ENCODE measurements around the gene NNAT. TPM values are rescaled to one million over a fixed set of nuclear protein-coding genes. Genes with fewer than 3 reads are reported as not detected.
"Not testable (repeated sequence)": the region's sequence is repeated elsewhere in the genome, so short reads cannot be mapped to it uniquely, and the experiment has no call there.

NNAT gene
- total and polyA plus RNA-seq, 3 experiments from 2014 or later, result 0.33 TPM; not detected in 2

- H3K27ac ChIP-seq (ENCODE audit: low read depth, low read length), result no peak overlapping the region
- peaks cover 0 to 3% (median 0%) of the 10 kb centered on the region in 3 donors for H3K4me1 Mint-ChIP-seq
Observed at GRCh38 chr20:37534401-37535157, 13.5 kb downstream of the NNAT start.

GRCh38 chr20:37535443-37536132 is 14.5 kb downstream of the NNAT start:
- no peaks in the 10 kb centered on the region for H3K4me1 ChIP-seq (ENCODE audit: insufficient read depth, low read length)
- no peak for DNase-seq
- Mint-ChIP-seq H3K36me3 (no peaks in the 10 kb centered on the region), H3K27me3 (peaks cover 13 to 14% of the 10 kb centered on the region in 2 donors), H3K27ac (peak overlapping the region in 1 of 8 donors; percentile 70), H3K4me1 (peaks cover 0 to 3% (median 0%) of the 10 kb centered on the region in 3 donors), H3K9me3 (no peaks in the 10 kb centered on the region), H3K4me3 (no peak overlapping the region)
- no peaks in the 10 kb centered on the region for H3K9me3 ChIP-seq (ENCODE audit: low read length)
- POLR2A ChIA-PET, result no interaction called here
- H3K36me3 ChIP-seq (ENCODE audit: insufficient read depth, low read length), result no peaks in the 10 kb centered on the region
- H3K4me3 ChIP-seq (ENCODE audit: low read length), result no peak overlapping the region
- CTCF ChIA-PET, result interaction anchor here (0.9 to 4.9 kb wide), 4 partner anchors 266 to 345 kb away, joined by 3 to 28 read pairs (median 12); no protein-coding TSS in a partner anchor
- H3K27ac ChIP-seq (ENCODE audit: low read depth, low read length), result no peak overlapping the region
- no peaks in the 10 kb centered on the region for H3K27me3 ChIP-seq (ENCODE audit: insufficient read depth, low read length, poor library complexity, severe bottlenecking)

More at GRCh38 chr20:37534401-37535157, 13.5 kb downstream of the NNAT start:
- no peaks in the 10 kb centered on the region for H3K36me3 Mint-ChIP-seq
- Histone ChIP-seq H3K4me3 (ENCODE audit: low read length) (no peak overlapping the region), H3K9me3 (ENCODE audit: low read length) (no peaks in the 10 kb centered on the region), H3K4me1 (ENCODE audit: insufficient read depth, low read length) (no peaks in the 10 kb centered on the region), H3K27me3 (ENCODE audit: insufficient read depth, low read length, poor library complexity, severe bottlenecking) (no peaks in the 10 kb centered on the region), H3K36me3 (ENCODE audit: insufficient read depth, low read length) (no peaks in the 10 kb centered on the region)
- no peaks in the 10 kb centered on the region for H3K9me3 Mint-ChIP-seq
- CTCF ChIA-PET, result interaction anchor here (0.6 to 4.9 kb wide), 13 partner anchors 32 to 356 kb away, joined by 3 to 34 read pairs (median 4); partner anchors contain the start of genes MROH8 and RPN2
- peak overlapping the region in 1 of 8 donors; percentile 39 for H3K27ac Mint-ChIP-seq
- POLR2A ChIA-PET, result interaction anchor here (0.5 kb wide), 1 partner anchor 333 kb away, joined by 4 read pairs; no protein-coding TSS in a partner anchor
- peak overlapping the region in 1 of 7 donors; percentile 8 for H3K4me3 Mint-ChIP-seq
- H3K27me3 Mint-ChIP-seq, result peaks cover 9 to 14% of the 10 kb centered on the region in 2 donors
- DNase-seq, result peak in 3 of 5 donors; percentile 37 to 60 (median 58)

- Histone ChIP-seq H3K4me1 (ENCODE audit: insufficient read depth, low read length) (no peaks in the 10 kb centered on the region), H3K9me3 (ENCODE audit: low read length) (no peaks in the 10 kb centered on the region), H3K27me3 (ENCODE audit: insufficient read depth, low read length, poor library complexity, severe bottlenecking) (no peaks in the 10 kb centered on the region), H3K27ac (ENCODE audit: low read depth, low read length) (no peak overlapping the region), H3K36me3 (ENCODE audit: insufficient read depth, low read length) (no peaks in the 10 kb centered on the region), H3K4me3 (ENCODE audit: low read length) (no peak overlapping the region)
- Mint-ChIP-seq H3K27me3 (peaks cover 11 to 17% of the 10 kb centered on the region in 2 donors), H3K9me3 (no peaks in the 10 kb centered on the region), H3K27ac (no peak overlapping the region), H3K36me3 (no peaks in the 10 kb centered on the region), H3K4me3 (no peak overlapping the region), H3K4me1 (peaks cover 0 to 3% (median 0%) of the 10 kb centered on the region in 3 donors)
- DNase-seq, result no peak
- POLR2A ChIA-PET, result no interaction called here
- CTCF ChIA-PET, result interaction anchor here (0.8 to 1.5 kb wide), 2 partner anchors 342 to 344 kb away, joined by 3 to 7 read pairs; no protein-coding TSS in a partner anchor
Observed at GRCh38 chr20:37537505-37537904, 16.5 kb downstream of the NNAT start.

- Mint-ChIP-seq H3K4me1 (peaks cover 0 to 3% (median 0%) of the 10 kb centered on the region in 3 donors), H3K36me3 (no peaks in the 10 kb centered on the region), H3K4me3 (no peak overlapping the region), H3K9me3 (no peaks in the 10 kb centered on the region), H3K27ac (no peak overlapping the region), H3K27me3 (peaks cover 11 to 17% of the 10 kb centered on the region in 2 donors)
- no peaks in the 10 kb centered on the region for H3K9me3 ChIP-seq (ENCODE audit: low read length)
- H3K36me3 ChIP-seq (ENCODE audit: insufficient read depth, low read length), result no peaks in the 10 kb centered on the region
- H3K27ac ChIP-seq (ENCODE audit: low read depth, low read length), result no peak overlapping the region
- no peaks in the 10 kb centered on the region for H3K27me3 ChIP-seq (ENCODE audit: insufficient read depth, low read length, poor library complexity, severe bottlenecking)
- POLR2A ChIA-PET, result no interaction called here
- no peak for DNase-seq
- no peaks in the 10 kb centered on the region for H3K4me1 ChIP-seq (ENCODE audit: insufficient read depth, low read length)
- no peak overlapping the region for H3K4me3 ChIP-seq (ENCODE audit: low read length)
- CTCF ChIA-PET, result interaction anchor here (0.8 to 1.5 kb wide), 2 partner anchors 343 to 345 kb away, joined by 3 to 7 read pairs; no protein-coding TSS in a partner anchor
Observed at GRCh38 chr20:37538003-37538402, 17.0 kb downstream of the NNAT start.

- POLR2A ChIA-PET, result no interaction called here
- Histone ChIP-seq H3K27ac (ENCODE audit: low read depth, low read length) (no peak overlapping the region), H3K36me3 (ENCODE audit: insufficient read depth, low read length) (no peaks in the 10 kb centered on the region), H3K9me3 (ENCODE audit: low read length) (no peaks in the 10 kb centered on the region), H3K27me3 (ENCODE audit: insufficient read depth, low read length, poor library complexity, severe bottlenecking) (no peaks in the 10 kb centered on the region), H3K4me1 (ENCODE audit: insufficient read depth, low read length) (no peaks in the 10 kb centered on the region), H3K4me3 (ENCODE audit: low read length) (no peak overlapping the region)
- Mint-ChIP-seq H3K36me3 (no peaks in the 10 kb centered on the region), H3K27ac (no peak overlapping the region), H3K9me3 (no peaks in the 10 kb centered on the region), H3K27me3 (peaks cover 15 to 20% of the 10 kb centered on the region in 2 donors), H3K4me1 (peaks cover 0 to 3% (median 0%) of the 10 kb centered on the region in 3 donors), H3K4me3 (no peak overlapping the region)
- no peak for DNase-seq
- CTCF ChIA-PET, result interaction anchor here (0.7 kb wide), 1 partner anchor 344 kb away, joined by 3 read pairs; no protein-coding TSS in a partner anchor
Observed at GRCh38 chr20:37539424-37539823, 18.4 kb downstream of the NNAT start.

GRCh38 chr20:37540001-37540400 is 19.0 kb downstream of the NNAT start:
- ChIA-PET POLR2A (no interaction called here), CTCF (no interaction called here)
- Mint-ChIP-seq H3K4me3 (no peak overlapping the region), H3K9me3 (no peaks in the 10 kb centered on the region), H3K27ac (peak overlapping the region in 1 of 8 donors; percentile 29), H3K4me1 (no peaks in the 10 kb centered on the region), H3K27me3 (peaks cover 15 to 20% of the 10 kb centered on the region in 2 donors), H3K36me3 (no peaks in the 10 kb centered on the region)
- no peak for DNase-seq
- no peaks in the 10 kb centered on the region for H3K4me1 ChIP-seq (ENCODE audit: insufficient read depth, low read length)
- H3K27me3 ChIP-seq (ENCODE audit: insufficient read depth, low read length, poor library complexity, severe bottlenecking), result no peaks in the 10 kb centered on the region
- no peaks in the 10 kb centered on the region for H3K36me3 ChIP-seq (ENCODE audit: insufficient read depth, low read length)
- H3K4me3 ChIP-seq (ENCODE audit: low read length), result no peak overlapping the region
- no peak overlapping the region for H3K27ac ChIP-seq (ENCODE audit: low read depth, low read length)
- no peaks in the 10 kb centered on the region for H3K9me3 ChIP-seq (ENCODE audit: low read length)

GRCh38 chr20:37540838-37541237 is 19.8 kb downstream of the NNAT start:
- POLR2A ChIA-PET, result interaction anchor here (0.7 kb wide), 1 partner anchor 374 kb away, joined by 3 read pairs; no protein-coding TSS in a partner anchor
- H3K4me3 ChIP-seq (ENCODE audit: low read length); H3K36me3 Mint-ChIP-seq; H3K4me3 Mint-ChIP-seq; H3K4me1 Mint-ChIP-seq; H3K27me3 ChIP-seq (ENCODE audit: insufficient read depth, low read length, poor library complexity, severe bottlenecking); CTCF ChIA-PET; H3K9me3 ChIP-seq (ENCODE audit: low read length); DNase-seq; H3K27ac Mint-ChIP-seq; H3K9me3 Mint-ChIP-seq; H3K27ac ChIP-seq (ENCODE audit: low read depth, low read length); H3K36me3 ChIP-seq (ENCODE audit: insufficient read depth, low read length); H3K4me1 ChIP-seq (ENCODE audit: insufficient read depth, low read length): not testable (repeated sequence)
- H3K27me3 Mint-ChIP-seq, result peaks cover 12 to 20% of the 10 kb centered on the region in 2 donors

- H3K27me3 Mint-ChIP-seq, result peaks cover 12 to 20% of the 10 kb centered on the region in 2 donors
- H3K27ac Mint-ChIP-seq, result no peak overlapping the region
- Histone ChIP-seq H3K36me3 (ENCODE audit: insufficient read depth, low read length) (no peaks in the 10 kb centered on the region), H3K27ac (ENCODE audit: low read depth, low read length) (no peak overlapping the region), H3K9me3 (ENCODE audit: low read length) (no peaks in the 10 kb centered on the region), H3K27me3 (ENCODE audit: insufficient read depth, low read length, poor library complexity, severe bottlenecking) (no peaks in the 10 kb centered on the region), H3K4me3 (ENCODE audit: low read length) (no peak overlapping the region), H3K4me1 (ENCODE audit: insufficient read depth, low read length) (no peaks in the 10 kb centered on the region)
- H3K36me3 Mint-ChIP-seq, result no peaks in the 10 kb centered on the region
- no peak overlapping the region for H3K4me3 Mint-ChIP-seq
- no peaks in the 10 kb centered on the region for H3K4me1 Mint-ChIP-seq
- no peak for DNase-seq
- POLR2A ChIA-PET, result interaction anchor here (0.7 kb wide), 1 partner anchor 374 kb away, joined by 3 read pairs; no protein-coding TSS in a partner anchor
- no peaks in the 10 kb centered on the region for H3K9me3 Mint-ChIP-seq
- CTCF ChIA-PET, result no interaction called here
Observed at GRCh38 chr20:37541326-37541725, 20.3 kb downstream of the NNAT start.

All from CD8-positive, alpha-beta memory T cell (primary cell).